Jurkat, Clone E6-1 (cell line): ENCODE results near the gene ANKS4B.
"Not testable (repeated sequence)": the region's sequence is repeated elsewhere in the genome, so short reads cannot be mapped to it uniquely, and the experiment has no call there.

Experiments used
- DNase-seq: peaks from one replicate; pipeline ENCODE4 v3.0.0-alpha.2; 2011; ENCODE audit warnings: low read depth, low spot score
- H3K4me3 ChIP-seq: 2 replicates; pipeline ENCODE4 v1.5.1; 2011; ENCODE audit warnings: mild to moderate bottlenecking, low read length, control low read depth, moderate library complexity

Gene ANKS4B

DNA sequence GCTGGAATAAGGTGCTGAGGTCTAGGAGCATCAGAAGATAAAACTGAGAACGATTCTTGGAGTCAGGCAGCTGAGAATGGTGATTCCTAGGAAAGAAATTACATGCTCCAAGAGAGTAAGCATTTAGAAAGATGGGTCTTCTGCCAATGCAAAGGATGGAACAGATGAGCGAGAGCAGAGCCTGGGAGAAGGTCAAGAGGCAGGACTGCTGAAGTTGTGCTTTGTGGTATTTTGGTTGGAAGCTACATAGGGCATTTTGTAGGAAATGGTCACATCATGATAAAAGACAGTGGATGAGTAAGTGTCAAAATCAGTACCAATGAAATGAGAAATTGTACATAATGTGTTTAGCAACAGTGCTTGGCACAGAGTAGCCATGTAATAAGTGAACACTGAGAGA lies 46.0 kb downstream of the ANKS4B start:
- no peak overlapping the region for H3K4me3 ChIP-seq
- DNase-seq: no peak

DNA sequence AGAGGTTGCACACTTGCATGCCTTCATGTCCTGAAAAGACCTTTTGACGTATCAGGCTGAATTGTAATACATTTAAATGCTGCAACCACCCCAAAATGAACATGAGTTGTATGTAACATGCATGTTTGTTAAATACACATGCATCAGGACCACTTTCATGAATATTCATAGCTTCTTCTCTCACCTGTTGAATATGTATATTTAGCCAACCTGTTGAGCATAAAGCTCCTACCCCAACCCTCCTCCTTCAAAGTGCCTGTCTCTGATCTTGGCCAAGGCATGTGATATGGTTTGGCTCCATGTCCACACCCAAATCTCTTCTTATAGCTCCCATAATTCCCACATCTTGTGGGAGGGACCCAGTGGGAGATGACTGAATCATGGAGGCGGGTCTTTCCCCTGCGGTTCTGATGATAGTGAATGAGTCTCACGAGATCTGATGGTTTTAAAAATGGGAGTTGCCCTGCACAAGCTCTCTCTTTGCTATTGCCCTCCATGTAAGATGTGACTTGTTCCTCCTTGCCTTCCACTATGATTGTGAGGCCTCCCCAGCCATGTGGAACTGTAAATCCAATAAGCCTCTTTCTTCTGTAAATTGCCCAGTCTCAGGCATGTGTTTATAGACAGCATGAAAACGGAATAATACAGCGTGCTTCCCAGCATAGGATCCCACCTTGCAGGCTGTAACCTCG lies 48.3 kb downstream of the ANKS4B start:
- no peak for DNase-seq

DNA sequence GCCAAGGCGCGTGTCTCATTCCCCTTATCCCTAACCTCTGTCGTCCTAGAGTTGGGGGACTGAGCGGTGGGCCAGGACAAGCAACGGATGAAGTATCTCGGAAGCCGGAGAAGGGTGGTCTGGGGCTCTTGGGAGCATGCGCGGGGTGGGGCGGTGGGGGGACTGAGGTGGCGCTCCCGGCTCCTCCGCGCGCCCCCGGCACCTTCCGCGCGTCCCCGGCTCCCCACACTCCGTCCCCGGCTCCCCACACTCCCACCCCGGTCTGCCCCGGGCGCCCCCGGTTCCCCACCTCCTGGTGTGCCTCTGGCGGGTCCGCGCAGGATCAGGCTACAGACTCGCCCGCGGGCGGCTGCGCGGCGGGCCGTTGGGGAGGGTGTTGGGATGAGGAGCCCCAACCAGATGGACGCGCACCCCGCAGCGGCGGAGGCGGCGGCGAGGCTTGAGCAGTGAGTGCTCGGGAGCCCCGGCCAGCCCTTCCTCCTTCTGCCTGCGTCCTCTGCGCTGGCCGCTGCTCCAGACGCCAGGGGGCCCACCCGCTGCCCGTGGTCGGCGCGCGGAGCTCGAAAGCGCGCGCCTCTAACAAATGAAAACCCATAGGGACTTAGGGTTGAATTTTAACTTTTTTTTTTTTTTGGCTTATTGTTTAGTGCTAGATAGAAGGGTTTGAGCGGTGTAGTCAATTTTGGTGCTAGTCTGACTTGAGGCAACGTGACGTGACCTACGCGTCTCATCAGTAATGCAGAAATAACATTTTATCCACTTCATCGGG lies 50.2 kb downstream of the ANKS4B start:
- DNase-seq: no peak
- H3K4me3 ChIP-seq: no peak overlapping the region

More for the DNA sequence above, 48.3 kb downstream of the ANKS4B start:
- no peak overlapping the region for H3K4me3 ChIP-seq

DNA sequence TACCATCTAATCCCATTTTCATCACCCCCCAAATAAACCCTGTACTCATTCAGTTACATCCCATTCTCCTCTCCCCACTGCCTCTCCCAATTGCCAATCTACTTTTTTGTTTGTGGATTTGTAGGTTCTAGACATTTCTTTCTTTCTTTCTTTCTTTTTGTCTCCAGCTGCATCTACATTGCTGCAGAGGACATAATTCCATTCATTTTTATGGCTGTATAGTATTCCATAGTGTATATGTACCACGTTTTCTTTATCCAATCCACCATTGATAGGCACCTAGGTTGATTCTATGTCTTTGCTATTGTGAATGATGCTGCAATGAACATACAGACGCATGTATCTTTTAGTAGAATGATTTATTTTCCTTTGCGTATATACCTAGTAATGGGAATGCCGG lies 50.9 kb downstream of the ANKS4B start:
- H3K4me3 ChIP-seq: no peak overlapping the region
- no peak for DNase-seq

DNA sequence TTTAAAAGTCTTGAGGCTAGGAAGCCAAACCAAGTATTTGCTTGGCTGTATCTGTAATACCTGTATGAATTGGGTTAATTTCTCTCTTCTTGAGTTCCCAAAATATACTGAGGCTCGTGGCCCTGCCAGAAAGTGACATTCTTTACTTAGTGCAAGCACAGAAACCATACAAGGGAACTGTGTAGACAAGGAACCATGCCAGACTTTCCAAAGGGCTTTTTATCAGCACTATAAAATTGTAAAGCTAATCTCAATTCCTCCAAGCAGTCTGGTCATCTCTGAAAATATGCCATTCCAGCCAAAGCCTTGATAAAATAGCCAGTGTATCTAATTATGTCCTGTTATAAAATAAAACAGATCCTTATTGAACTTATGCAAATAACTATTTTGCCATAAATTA lies 51.8 kb downstream of the ANKS4B start:
- DNase-seq: no peak
- no peak overlapping the region for H3K4me3 ChIP-seq

DNA sequence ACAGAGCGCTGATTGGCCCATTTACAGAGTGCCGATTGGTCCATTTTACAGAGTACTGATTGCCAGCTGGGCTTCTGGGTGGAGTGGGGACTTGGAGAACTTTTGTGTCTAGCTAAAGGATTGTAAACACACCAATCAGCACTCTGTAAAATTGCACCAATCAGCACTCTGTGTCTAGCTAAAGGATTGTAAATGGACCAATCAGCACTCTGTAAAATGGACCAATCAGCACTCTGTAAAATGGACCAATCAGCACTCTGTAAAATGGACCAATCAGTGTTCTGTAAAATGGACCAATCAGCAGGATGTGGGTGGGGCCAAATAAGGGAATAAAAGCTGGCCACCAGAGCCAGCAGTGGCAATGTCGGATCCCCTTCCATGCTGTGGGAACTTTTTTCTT lies 56.3 kb downstream of the ANKS4B start:
- not testable (repeated sequence) for H3K4me3 ChIP-seq, DNase-seq

DNA sequence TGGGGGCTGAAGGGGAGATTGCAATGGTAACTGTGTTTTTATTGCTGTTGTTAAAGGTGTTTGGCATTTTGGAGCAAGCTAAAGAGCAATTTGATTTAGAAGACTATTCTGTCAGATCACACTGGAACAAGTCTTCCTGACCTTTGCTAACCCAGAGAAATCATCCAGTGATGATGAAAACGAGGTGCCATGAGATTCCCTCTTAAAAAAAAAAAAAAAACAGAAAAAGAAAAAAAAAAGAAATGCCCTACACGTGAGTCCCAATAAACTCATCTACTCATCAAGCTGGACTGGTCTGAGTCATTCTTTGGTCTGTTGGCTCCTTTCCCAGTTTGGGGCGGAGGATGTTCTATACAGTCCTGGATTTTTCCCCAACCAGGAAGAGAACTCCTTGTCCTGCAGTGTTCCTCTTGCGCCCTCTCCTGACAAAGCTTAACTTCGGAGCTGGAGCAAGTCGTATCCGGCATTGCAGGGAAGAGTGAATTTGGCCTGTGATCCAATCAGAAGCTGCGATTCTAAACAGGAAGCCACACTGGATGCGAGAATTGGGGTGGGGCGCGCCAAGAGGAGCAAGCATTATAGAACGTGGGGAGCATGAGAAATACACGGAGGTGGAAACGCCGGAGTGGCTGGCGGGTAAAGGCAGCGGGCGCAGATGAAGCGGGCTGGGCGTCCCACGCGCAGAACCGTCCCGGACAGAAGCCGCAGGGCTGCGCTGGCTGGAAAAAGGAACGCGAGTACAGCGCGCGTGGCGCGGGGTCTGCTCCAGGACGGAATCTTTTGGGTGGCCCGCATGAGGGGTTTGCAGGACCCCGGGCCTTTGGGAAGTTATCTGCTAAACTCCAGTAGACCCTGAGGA lies 67.0 kb downstream of the ANKS4B start:
- peak overlapping the region; percentile 74 for H3K4me3 ChIP-seq
- DNase-seq: peak; percentile 91

DNA sequence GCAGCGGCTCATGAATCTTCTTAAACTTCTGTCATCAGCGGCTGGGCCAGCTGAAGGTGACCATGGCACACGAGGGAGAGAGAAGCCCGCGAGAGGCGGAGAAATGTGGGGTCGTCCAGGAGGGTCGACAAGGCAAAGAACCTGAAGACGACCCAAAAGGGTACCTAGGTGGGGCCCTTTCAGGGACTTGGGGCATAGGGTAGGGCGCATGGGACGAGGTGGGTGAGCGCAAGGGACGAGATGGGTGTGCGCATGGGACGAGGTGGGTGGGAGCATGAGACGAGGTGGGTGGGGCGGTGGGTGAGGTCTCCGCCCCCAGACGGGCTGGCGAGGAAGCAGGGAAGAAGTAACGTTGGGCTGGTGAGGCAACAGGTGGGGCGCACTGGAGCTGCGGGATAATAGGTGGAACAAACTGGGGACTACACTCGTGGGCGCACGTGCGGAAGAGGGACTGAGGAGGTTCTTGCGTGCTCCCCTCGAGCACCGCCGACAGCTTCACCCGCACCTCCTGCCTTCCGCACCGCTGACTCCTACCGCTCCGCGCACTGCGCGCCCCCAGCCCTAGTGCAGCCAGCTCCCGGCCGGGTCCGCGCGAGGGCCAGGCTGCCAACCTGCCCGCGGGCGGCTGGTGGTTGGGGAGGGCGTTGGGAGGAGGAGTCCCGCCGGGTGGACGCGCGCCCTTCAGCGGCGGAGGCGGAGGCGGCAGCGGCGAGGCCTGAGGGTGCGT lies 67.8 kb downstream of the ANKS4B start:
- peak; percentile 74 for DNase-seq
- H3K4me3 ChIP-seq: peak overlapping the region; percentile 74

DNA sequence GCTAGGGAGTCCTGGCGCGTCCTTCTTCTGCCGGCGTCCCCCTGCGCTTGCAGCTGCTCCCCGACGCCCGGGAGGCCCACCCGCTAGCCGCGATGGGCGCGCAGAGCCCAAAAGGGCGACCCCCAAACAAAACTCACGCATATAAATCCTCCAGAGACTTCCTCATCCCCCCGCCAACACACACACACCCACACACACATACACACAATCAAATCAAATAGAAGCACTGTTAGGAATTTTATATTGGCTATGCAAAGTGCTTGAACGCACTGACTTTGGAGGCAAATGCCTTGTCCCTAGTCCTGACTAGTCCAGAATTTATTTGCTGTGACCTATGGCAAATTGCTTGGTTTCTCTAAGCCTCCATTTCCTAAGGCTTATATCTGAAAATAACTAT lies 68.4 kb downstream of the ANKS4B start:
- no peak for DNase-seq
- peak overlapping the region; percentile 74 for H3K4me3 ChIP-seq

DNA sequence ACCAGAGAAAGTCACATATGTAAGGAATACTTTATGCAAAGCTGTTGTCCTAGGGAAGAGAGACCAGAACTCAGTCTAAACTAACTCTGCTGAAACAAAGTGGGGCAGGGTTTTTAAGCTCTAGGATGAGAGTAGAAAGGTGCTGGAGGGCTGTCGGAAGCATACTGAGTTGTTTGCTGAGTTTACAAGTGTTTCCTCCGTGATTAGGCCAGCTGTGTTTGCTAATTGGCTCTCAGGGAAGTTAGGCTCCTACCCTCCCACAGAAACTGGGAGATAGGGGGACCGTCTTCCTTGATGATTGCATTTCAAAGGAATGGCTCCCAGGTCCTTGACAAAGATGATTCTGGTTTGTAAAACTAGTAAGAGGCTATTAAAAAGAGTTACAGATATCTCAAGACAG lies 69.0 kb downstream of the ANKS4B start:
- no peak for DNase-seq
- H3K4me3 ChIP-seq: no peak overlapping the region

DNA sequence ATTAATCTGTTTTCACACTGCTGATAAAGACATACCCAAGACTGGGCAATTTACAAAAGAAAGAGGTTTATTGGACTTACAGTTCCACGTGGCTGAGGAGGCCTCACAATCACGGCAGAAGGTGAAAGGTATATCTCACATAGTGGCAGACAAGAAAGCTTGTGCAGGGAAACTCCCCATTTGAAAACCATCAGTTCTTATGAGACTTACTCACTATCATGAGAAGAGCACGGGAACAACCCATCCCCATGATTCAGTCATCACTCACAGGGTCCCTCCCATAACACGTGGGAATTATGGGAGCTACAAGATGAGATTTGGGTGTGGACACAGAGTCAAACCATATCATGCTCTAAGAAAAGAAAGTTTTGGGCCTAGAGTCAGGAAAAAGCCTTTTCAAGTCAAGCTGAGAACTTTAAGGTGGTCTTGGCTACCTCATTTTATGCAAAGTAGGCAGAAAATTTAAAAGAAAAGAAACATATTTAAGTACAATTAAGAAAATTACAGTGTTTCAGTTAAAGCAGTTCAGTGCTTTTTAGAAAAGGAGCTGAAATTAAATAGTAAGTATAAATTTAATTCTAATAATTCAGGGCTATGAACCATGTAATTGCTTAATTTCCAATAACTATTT lies 69.5 kb downstream of the ANKS4B start:
- no peak for DNase-seq
- H3K4me3 ChIP-seq: no peak overlapping the region
